ENCODE data around the gene SLC17A7.

The SLC17A7 gene

GRCh38 chr19:49425922-49426592, 15.3 kb downstream of the SLC17A7 start:
- no peak for DNase-seq

DNA sequence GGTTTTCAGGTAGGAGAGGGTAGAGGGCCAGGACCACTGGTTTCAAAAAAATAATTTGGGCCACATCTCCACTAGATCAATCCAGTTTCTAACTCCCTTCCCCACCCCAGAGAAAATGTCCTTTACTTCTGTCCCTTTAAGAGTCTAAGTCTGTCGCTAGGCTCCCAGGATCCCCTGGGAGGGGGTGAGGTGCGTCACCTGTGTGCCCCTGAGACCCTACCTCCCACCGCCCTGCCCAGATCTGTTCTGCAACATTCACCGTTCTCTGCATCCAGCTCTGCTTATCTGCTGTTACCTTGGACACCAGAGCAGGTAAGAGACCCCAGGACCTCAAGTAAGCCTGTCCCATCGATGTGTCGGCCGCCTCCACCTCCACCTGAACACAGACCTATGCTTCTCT, 16.1 kb downstream of the SLC17A7 start, which contains the start of gene GFY:
Gene GFY (plus strand): TSS at position 211 of the 400 bp plus-strand sequence. CDS start 1,043 bp downstream, outside the sequence.
- DNase-seq: no peak

- no peak for DNase-seq
These were observed 17.4 kb downstream of the SLC17A7 start for GRCh38 chr19:49423985-49424303.

DNA sequence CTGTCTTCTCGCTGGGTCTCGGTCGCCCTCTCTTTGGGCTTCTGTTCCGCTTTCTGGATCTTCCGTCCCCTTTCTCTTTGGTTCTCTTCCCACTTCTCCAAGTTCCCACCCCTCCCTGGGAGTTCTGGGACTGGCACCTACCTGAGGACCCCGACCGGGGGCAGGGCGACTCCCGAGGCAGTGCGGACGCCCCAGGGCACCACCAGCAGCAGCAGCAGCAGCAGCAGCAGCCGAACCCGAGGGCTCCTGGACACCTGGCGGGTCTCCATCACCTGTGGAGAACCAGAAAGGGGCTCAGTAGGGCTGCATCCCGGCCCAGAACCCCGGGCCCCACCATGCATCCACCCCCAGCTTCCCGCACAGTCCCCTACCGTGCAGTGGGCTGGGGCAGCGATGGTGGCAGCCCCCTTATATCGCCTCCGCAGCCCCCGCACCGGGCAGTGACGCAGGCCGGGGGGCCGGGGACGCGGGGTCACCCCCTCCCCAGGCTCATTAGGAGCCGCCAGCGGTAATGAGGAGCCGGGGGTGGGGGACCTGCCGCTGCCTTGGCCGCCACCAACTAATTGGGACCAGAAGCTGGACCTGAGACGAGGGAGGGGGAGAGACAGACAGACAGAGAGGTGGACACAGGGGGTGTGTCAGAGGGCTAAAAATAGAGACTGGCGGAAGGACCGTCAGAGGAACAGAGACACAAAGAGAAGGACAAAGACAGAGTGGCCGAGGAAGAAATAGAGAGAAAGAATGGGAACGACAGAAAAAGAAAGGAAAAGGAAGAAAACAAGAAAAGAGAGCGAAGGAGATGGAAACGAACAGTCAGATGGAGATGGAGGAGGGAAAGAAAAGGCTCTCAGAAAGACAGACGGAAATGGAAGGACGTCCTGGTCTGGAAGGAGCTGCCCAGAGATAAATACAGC, 18.0 kb downstream of the SLC17A7 start, which contains the start of gene PTH2:
Gene PTH2 (minus strand): TSS at position 371 of the 914 bp plus-strand sequence. CDS start 102 bp downstream, at position 269.
- DNase-seq: no peak

DNA sequence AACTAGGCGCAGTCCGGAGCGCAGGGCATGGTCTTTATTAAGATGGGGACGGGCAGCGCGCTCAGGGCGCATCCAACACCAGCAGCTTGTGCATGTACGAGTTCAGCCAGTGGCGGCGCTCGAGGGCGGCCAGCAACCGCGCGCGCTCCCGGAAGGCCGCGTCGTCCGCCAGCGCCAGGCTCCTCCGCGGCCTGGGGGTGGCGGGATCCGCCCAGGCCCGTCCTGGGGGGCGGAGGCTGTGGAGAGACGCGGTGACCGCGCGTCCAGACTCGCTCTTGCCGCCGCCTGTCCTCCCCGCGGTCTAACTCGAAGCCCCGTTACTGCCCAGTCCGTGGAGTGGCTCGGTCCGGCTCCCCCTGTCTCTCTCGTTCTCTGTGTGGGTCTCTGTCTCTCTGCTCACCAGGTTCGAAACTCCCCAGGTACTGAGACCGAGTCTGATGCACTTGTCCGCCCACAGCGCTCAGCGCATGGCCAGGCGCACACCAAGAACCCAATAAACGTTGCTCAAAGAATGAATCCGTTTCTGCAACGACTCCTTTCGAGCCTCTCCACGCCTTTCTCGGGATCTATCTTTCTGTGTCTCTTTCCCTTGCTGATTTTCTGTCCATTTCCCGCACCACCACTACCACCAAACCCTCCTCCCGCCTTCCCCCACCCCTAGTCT, 18.8 kb downstream of the SLC17A7 start:
- no peak for DNase-seq

- no peak for DNase-seq
These were observed 19.5 kb downstream of the SLC17A7 start for GRCh38 chr19:49421878-49422202.

- DNase-seq: no peak
These were observed 20.1 kb downstream of the SLC17A7 start for GRCh38 chr19:49421039-49421877.

DNA sequence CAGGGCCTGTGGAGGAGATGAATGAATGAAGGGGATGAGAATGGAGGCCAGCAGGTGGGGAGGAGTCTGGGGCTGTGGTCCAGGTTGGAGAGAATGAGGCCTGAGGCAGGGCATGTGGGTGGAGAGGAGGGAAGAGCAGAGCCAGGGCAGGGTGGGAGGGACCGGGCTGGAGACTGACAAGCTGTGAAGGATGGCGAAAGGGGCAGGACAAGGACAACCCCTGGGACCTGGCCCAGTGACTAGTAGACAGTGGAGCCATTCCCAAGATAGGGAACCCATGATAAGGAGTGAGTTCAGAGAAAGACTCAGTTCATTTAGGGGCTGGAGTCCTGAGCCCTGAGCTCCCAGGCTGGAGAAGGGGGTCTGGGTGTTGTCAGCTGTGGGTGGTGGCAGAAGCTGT, 21.1 kb downstream of the SLC17A7 start:
- no peak for DNase-seq

DNA sequence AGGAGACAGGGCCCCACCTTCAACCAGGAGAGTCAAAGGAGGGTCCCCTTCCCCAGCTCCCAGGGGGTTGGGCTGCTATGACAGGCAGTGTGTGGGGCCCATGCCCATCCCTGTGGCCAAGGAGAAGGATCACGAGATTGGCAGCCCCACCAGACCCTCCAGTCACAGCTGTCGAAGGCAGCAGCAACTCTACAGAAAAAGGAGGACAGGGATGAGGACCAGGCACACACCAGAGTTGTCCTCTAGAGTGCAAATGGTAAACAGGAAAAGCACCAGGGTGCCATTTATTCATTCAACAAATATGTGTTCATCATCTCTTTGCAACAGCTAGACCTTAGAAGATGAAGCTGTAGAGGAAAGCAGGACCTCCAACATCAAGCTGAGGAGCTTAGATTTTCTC, 22.2 kb downstream of the SLC17A7 start:
- no peak for DNase-seq

GRCh38 chr19:49418511-49418910, 22.8 kb downstream of the SLC17A7 start:
- no peak for DNase-seq

DNA sequence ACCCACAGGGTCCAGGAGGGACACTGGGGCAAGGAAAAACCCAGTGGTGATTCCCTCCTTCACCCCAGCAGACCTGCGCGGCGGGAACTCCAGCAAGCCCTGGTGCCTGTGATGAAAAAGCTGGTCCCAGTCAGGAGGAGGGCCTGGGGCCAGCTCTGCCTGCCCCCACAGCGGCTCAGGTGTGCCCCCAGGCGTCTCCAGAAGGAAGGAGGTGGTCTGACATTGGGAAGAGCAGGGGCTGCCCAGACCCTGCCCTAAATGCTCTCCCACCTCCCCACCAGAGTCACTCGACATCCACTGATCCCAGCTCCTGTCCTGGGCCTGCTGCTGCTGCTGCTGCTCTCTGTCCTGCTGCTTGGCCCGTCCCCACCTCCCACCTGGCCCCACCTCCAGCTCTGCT, 24.2 kb downstream of the SLC17A7 start:
- no peak for DNase-seq

DNA sequence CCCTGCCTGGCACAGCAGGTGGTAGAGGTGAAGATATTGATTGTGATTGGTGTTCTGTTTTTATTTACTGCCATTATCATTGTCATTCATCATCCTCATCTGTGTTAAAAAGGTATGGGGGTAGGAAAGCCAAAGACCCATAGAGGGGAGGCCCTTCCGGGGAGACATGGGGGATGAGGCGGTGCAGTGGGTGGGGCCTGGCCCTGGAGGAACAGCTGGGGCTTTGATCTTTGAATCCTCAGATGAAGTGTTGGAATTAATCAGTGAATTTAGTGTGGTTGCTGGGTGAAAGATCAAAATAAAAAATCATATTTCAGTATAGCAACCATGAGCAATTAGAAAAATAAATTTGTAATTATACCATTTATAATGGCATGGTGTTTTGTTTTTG, 25.5 kb downstream of the SLC17A7 start:
- no peak for DNase-seq

DNA sequence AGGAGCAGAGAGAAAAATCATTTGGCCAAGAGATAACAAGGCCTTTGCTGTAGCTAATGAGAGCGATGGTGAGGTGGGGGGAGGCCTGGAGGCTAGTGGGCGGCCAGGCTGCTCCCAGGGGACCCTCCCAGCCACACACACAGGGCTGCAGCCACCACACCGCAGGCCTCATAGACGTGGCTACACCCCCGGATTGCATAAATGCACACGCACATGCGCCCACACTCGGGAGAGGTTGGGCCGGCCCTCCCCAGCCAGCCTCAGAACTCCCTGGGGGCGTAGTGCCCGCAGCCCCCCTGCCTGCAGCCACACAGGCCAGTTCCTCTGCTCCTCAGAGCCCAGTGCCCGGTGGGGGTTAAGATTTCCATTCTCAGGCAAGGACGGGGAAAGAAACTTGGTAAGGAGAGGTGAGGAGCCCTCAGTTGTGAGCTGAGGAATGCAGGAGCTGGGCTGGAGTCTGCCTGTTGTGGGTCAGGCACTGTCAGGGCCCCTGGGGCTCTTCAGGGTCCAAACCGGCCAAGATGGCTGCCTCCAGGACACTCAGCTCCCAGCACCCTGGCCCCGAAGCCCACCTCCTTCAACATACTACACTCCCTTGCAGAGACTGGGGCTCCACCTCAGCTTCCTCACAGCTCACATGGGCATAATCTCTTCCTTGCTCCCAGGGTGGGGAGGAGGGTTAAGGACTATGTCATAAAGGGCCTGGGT, 26.1 kb downstream of the SLC17A7 start:
- DNase-seq: no peak

DNA sequence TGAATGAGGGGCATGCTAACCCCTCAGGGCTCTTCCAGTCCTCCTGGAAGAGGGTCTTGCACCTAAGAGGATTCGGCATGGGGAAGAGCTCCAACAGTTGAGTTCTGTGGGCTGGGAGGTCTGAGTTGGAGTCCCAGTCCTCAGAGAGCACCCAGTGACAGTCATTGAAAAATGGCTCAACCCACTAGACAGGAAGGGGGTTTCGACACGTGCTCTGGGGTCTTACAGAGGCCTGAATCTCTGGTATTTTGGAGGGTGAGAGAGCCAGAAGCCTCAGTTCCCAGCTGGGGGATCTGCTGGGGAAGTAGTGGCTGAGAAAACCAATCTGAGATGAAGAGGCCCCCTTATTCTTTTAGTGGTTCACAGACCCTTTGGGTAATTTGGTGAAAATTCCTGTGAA, 27.1 kb downstream of the SLC17A7 start:
- no peak for DNase-seq

- DNase-seq: no peak
These were observed 28.0 kb downstream of the SLC17A7 start for GRCh38 chr19:49413348-49413747.

GRCh38 chr19:49411681-49412326, 29.5 kb downstream of the SLC17A7 start:
- no peak for DNase-seq

GRCh38 chr19:49409441-49410029, 31.8 kb downstream of the SLC17A7 start:
- DNase-seq: no peak

- DNase-seq: no peak
These were observed 32.4 kb downstream of the SLC17A7 start for GRCh38 chr19:49408816-49409440.

GRCh38 chr19:49407482-49408015, 33.8 kb downstream of the SLC17A7 start:
- DNase-seq: no peak

GRCh38 chr19:49407079-49407478, 34.2 kb downstream of the SLC17A7 start:
- DNase-seq: no peak

Data from 8988T (cell line).